ENCODE data around the gene MPPED1. TPM values are rescaled to one million over a fixed set of nuclear protein-coding genes. Genes with fewer than 3 reads are reported as not detected.
A peak's percentile ranks its signal among the peaks of the same experiment; 100 is the strongest.

The MPPED1 gene
- total RNA-seq, 3 donors from 2014 or later: 0.17 TPM; not detected in 2

GRCh38 chr22:43393844-43394474 lies 17.9 kb upstream of the MPPED1 start:
- no peak overlapping the region for H3K4me3 ChIP-seq
- intact Hi-C loops (cut with DNase I, micrococcal nuclease): no loop called here
- TF ChIP-seq, protein P1, sequence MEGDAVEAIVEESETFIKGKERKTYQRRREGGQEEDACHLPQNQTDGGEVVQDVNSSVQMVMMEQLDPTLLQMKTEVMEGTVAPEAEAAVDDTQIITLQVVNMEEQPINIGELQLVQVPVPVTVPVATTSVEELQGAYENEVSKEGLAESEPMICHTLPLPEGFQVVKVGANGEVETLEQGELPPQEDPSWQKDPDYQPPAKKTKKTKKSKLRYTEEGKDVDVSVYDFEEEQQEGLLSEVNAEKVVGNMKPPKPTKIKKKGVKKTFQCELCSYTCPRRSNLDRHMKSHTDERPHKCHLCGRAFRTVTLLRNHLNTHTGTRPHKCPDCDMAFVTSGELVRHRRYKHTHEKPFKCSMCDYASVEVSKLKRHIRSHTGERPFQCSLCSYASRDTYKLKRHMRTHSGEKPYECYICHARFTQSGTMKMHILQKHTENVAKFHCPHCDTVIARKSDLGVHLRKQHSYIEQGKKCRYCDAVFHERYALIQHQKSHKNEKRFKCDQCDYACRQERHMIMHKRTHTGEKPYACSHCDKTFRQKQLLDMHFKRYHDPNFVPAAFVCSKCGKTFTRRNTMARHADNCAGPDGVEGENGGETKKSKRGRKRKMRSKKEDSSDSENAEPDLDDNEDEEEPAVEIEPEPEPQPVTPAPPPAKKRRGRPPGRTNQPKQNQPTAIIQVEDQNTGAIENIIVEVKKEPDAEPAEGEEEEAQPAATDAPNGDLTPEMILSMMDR (IDR thresholded peaks at IDR 0.05): no peak
- DNase-seq (no peak), ATAC-seq (no peak)
- no peaks in the 10 kb centered on the region for H3K4me1 ChIP-seq (ENCODE audit: low read depth)
- no peaks in the 10 kb centered on the region for H3K9me3 ChIP-seq
- H3K36me3 ChIP-seq (ENCODE audit: low read depth): no peaks in the 10 kb centered on the region

DNA sequence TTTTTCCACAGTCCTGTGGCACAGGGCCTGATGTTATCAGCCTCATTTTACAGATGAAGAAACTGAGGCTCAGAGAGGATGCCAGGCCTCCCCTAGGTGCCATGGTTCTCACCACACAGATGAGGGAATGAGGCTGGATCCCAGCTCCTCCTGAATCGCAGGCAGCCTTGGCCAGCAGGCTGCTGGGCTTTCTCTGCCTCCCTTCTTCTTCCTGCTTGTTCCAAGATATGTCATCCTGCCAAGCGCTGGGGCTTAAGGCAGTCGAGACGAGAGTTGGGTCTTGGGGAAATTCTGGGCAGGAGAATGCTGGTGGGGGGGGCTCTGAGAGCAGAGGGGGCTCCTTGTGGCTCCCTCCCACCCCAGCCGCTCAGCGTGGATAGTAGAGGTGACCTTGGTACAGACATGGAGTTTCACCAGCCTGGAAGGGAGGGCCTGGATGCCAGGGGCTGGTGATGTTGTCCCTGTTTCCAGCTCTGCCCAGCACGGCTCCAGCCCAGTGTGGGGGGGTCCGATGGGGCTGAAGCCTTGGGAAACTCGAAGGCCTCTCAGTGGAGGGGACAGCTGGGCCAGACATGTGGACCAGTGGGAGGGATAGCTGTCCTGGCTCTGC lies 16.6 kb upstream of the MPPED1 start:
- TF ChIP-seq, protein P1 (IDR thresholded peaks at IDR 0.05): no peak
- H3K4me1 ChIP-seq (ENCODE audit: low read depth): no peaks in the 10 kb centered on the region
- no peak overlapping the region for H3K4me3 ChIP-seq
- intact Hi-C loops (cut with DNase I, micrococcal nuclease): no loop called here
- DNase-seq: no peak
- ATAC-seq: no peak
- H3K9me3 ChIP-seq: no peaks in the 10 kb centered on the region
- H3K36me3 ChIP-seq (ENCODE audit: low read depth): no peaks in the 10 kb centered on the region

DNA sequence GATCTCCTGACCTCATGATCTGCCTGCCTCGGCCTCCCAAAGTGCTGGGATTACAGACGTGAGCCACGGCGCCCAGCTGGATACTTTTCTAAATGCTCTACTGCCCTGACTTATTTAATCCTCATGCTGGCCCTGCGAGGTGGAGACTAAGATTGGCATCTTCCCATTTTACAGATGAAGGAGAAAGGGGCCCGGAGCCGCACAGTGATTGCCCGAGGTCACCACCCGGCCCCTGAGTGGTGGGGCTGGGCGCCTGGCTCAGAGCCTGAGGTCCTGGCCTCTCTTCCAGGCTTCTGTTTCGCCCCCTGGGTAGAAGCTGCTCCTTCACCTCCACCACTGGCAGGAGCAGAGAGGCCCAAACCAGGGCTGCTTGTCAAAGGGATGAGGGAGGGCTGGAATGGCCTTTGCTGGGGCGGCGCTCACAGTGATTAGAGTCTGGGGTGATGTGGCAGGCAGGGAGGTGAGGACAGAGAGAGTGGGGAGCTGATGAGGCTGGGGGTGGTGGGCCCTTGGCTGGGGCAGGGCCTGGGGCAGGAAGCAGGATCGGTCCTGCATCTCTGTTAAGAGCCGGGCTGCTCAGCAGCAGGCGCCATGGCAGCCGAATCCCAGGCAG lies 15.4 kb upstream of the MPPED1 start:
- no peak for DNase-seq
- Histone ChIP-seq H3K36me3 (ENCODE audit: low read depth) (no peaks in the 10 kb centered on the region), H3K4me1 (ENCODE audit: low read depth) (no peaks in the 10 kb centered on the region), H3K4me3 (no peak overlapping the region), H3K9me3 (no peaks in the 10 kb centered on the region)
- no peak for ATAC-seq
- TF ChIP-seq, protein P1 (IDR thresholded peaks at IDR 0.05): no peak
- intact Hi-C loops (cut with DNase I, micrococcal nuclease): no loop called here

DNA sequence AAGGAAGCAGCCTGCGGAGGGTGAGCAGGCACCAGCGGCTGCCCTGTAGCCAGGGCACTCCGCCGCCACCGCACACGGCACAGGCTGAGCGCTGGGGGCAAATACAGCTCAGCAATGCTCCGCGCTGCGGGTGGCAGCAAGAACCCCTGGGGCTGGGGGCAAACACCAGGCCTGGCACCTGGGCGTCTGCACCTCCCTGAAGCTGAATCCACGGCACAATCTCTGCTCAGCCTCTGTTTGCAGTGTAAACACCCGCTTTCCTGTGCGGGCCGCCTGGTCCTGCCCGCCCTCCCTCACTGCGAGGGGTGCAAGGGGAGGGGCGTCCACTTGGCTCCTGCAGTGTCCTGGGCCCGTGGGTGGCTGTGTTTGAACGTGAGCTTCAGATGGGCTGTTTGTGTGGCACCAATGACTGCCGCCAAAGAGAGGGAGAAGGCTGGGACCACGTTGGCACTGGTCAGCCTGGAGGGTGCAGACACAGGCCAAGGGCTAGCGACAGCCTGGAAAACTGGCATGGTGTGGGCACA lies 14.8 kb upstream of the MPPED1 start:
- ATAC-seq: no peak
- no peak overlapping the region for H3K4me3 ChIP-seq
- TF ChIP-seq, protein P1 (IDR thresholded peaks at IDR 0.05): no peak
- H3K4me1 ChIP-seq (ENCODE audit: low read depth): no peaks in the 10 kb centered on the region
- H3K9me3 ChIP-seq: no peaks in the 10 kb centered on the region
- intact Hi-C loops (cut with DNase I, micrococcal nuclease): no loop called here
- H3K36me3 ChIP-seq (ENCODE audit: low read depth): no peaks in the 10 kb centered on the region
- peak in 1 of 3 donors; percentile 6 for DNase-seq

GRCh38 chr22:43397766-43398165 lies 14.0 kb upstream of the MPPED1 start:
- Histone ChIP-seq H3K4me1 (ENCODE audit: low read depth) (no peaks in the 10 kb centered on the region), H3K9me3 (no peaks in the 10 kb centered on the region), H3K36me3 (ENCODE audit: low read depth) (no peaks in the 10 kb centered on the region), H3K4me3 (no peak overlapping the region)
- TF ChIP-seq, protein P1 (IDR thresholded peaks at IDR 0.05): no peak
- intact Hi-C loops (cut with DNase I, micrococcal nuclease): no loop called here
- DNase-seq (peak in 1 of 3 donors; percentile 4), ATAC-seq (no peak)
